ENCODE data around the gene NFIA.

DNA sequence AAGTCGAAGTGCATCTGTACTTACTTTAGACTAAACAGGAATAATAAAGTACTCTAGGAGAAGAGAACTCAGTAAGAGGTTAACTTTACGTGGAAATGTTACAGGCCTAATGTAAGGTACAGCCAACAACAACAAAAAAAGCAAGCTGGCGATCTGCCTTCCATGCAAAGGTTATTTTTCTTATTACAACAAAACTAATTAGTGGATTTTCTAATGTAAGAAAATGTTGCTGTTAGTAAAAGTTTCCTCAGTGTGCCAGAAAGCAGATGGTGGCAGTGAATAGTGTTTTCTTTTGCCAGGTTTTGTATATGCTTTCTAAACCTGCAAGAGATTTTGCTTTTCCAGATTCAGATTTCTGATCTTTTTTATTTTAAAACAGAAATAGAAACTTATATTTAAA, 179.2 kb downstream of the NFIA start:
- TF ChIP-seq POLR2A (IDR thresholded peaks at IDR 0.05): no peak
- TF ChIP-seq, protein P1, sequence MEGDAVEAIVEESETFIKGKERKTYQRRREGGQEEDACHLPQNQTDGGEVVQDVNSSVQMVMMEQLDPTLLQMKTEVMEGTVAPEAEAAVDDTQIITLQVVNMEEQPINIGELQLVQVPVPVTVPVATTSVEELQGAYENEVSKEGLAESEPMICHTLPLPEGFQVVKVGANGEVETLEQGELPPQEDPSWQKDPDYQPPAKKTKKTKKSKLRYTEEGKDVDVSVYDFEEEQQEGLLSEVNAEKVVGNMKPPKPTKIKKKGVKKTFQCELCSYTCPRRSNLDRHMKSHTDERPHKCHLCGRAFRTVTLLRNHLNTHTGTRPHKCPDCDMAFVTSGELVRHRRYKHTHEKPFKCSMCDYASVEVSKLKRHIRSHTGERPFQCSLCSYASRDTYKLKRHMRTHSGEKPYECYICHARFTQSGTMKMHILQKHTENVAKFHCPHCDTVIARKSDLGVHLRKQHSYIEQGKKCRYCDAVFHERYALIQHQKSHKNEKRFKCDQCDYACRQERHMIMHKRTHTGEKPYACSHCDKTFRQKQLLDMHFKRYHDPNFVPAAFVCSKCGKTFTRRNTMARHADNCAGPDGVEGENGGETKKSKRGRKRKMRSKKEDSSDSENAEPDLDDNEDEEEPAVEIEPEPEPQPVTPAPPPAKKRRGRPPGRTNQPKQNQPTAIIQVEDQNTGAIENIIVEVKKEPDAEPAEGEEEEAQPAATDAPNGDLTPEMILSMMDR (IDR thresholded peaks at IDR 0.05): no peak
- TF ChIP-seq EP300 (IDR thresholded peaks at IDR 0.05): no peak
